ACHN (cell line): ENCODE measurements around the gene MAGEB2.

ENCODE experiments used
- DNase-seq: peaks from one replicate; pipeline ENCODE4 v3.0.0-alpha.2; 2015
- in situ Hi-C: cut with HindIII; loops from 2 replicates; pipeline ENCODE4 v1.10.0; 2017; ENCODE audit warnings: low sequenced_read_pairs, low pct_ligation_motif_present, low pct_unique_long_range_greater_than_20kb

The MAGEB2 gene

DNA sequence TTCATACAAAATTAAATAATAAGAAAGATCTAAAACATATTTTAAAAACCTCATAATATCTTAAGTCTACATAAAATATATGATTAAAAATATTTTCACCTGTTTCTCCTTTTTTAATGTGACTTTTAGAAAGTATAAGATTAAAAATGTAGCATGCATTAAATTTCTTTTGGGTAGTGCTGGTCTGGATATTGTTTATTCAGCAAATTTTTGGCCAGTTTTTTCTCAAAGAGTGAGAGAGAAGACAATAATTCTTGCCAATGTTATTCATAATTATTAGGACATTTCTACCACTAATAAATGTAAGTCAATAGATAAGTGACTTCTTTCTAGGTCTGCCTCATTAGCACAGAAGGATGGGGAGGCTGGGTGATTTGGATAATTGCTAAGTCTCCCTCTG lies 45.6 kb downstream of the MAGEB2 start:
- DNase-seq, result no peak
- in situ Hi-C loops, result no loop called here

GRCh38 chrX:30262763-30263162 lies 47.4 kb downstream of the MAGEB2 start:
- no peak for DNase-seq
- in situ Hi-C loops, result no loop called here
